ENCODE data around the gene GARIN5A. TPM values are rescaled to one million over a fixed set of nuclear protein-coding genes. Genes with fewer than 3 reads are reported as not detected.
A peak's percentile ranks its signal among the peaks of the same experiment; 100 is the strongest.

The GARIN5A gene
- total and polyA plus RNA-seq, 2 of the 8 experiments (the other 6 are each of a cell fraction or from before 2014, with no cell fraction given) = 9.1 to 18.5 TPM

DNA sequence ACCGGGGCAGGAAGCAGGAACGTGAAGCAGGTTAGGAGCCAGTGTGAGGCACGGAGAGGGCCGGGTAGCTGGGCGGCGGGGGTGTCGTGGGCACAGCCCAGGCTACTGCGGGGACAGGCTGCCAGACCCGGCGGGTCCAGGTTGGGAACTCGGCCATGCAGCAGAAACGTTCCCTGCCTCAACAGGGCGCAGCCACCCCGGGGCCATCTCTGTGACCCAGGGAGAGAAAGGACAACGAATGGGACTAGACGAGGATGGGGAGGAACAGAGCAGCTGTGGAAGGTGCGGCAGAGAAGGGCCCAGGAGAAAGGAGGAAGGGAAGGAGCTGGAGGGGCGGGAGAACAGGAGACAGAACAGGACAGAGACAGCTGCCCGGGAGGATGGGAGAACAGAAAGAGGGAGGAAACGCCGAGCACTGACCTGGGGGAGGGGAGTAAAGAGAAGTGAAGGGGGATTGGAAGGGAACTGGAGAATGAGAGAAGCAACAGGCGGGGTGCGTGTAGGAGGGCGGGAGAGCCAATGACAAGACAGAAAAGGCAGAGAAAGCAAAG, 12.9 kb upstream of the GARIN5A start:
- Histone ChIP-seq H2BK120ac (replicated peaks; ENCODE audit: low read depth, low read length) (no peak overlapping the region), H4K20me1 (replicated peaks in 1 of 2; ENCODE audit: control insufficient read depth in 1 of 2, insufficient read depth in 2 of 2, low read length in 2 of 2) (no peaks in the 10 kb centered on the region), H3K56ac (replicated peaks; ENCODE audit: insufficient read length, low read depth, low read length) (no peak overlapping the region), H3K4me2 (ENCODE audit: insufficient read depth in 1 of 2, low read depth in 2 of 2, low read length in 2 of 2) (peak overlapping the region; percentile 54 to 63), H3K14ac (ENCODE audit: insufficient read length) (no peak overlapping the region), H2AK5ac (ENCODE audit: low read depth, low read length) (no peak overlapping the region), H3K79me2 (ENCODE audit: control insufficient read depth in 1 of 2, insufficient read depth in 2 of 2, low read length in 2 of 2) (no peaks in the 10 kb centered on the region), H3K27me3 (replicated peaks in 1 of 4; ENCODE audit: control insufficient read depth in 3 of 4, extremely low read depth in 1 of 4, insufficient read depth in 3 of 4, low read length in 3 of 4) (peaks cover 10 to 65% (median 49%) of the 10 kb centered on the region in 4 experiments), H2BK15ac (ENCODE audit: low read length) (no peak overlapping the region), H3K9me3 (ENCODE audit: insufficient read depth in 2 of 2, low read depth in 1 of 2, low read length in 1 of 2) (peaks cover 20 to 23% of the 10 kb centered on the region in 2 experiments), H4K8ac (ENCODE audit: extremely low read depth, insufficient read depth, low read length) (no peak overlapping the region; the same call in 1 of the 2 replicates), H3K27ac (ENCODE audit: low read depth, low read length) (no peak overlapping the region), H2BK5ac (ENCODE audit: low read depth, low read length) (no peak overlapping the region), H3K23ac (ENCODE audit: insufficient read length) (no peak overlapping the region), H3K23me2 (ENCODE audit: low read depth, low read length) (peaks cover 3% of the 10 kb centered on the region; the same call in 1 of the 2 replicates), H3K4me1 (replicated peaks in 1 of 4; ENCODE audit: control insufficient read depth in 3 of 4, insufficient read depth in 4 of 4, low read length in 3 of 4) (peaks cover 0 to 17% (median 9%) of the 10 kb centered on the region in 4 experiments; a peak in 5 of 7 replicates), H4K91ac (replicated peaks; ENCODE audit: insufficient read length, low read length) (no peak overlapping the region), H3K36me3 (ENCODE audit: control insufficient read depth in 2 of 4, insufficient read depth in 4 of 4, low read length in 3 of 4) (0 out of 8 replicates have a peak, but pooled peaks cover 0 to 3% (median 0%) of the 10 kb centered on the region in 4 experiments), H3K18ac (ENCODE audit: extremely low read depth, low read length) (no peak overlapping the region), H2BK20ac (ENCODE audit: low read length) (no peak overlapping the region), H3K79me1 (ENCODE audit: low read depth, low read length) (no peaks in the 10 kb centered on the region), H3K9ac (replicated peaks in 1 of 4; ENCODE audit: extremely low read depth in 1 of 4, low read depth in 3 of 4, low read length in 3 of 4) (no peak overlapping the region), H3K4ac (replicated peaks; ENCODE audit: insufficient read length, low read depth, low read length) (no peak overlapping the region), H2BK12ac (ENCODE audit: low read depth, low read length) (no peak overlapping the region), H2AFZ (ENCODE audit: low read length) (no peak overlapping the region), H3K4me3 (ENCODE audit: extremely low read depth in 1 of 4, insufficient read depth in 2 of 4, low read depth in 3 of 4, low read length in 4 of 4) (peak overlapping the region in 1 of 4 experiments; percentile 41; a peak in 3 of 8 replicates), H4K5ac (ENCODE audit: insufficient read length, low read depth, low read length) (no peak overlapping the region)
- POLR2A ChIA-PET (ENCODE audit: partially characterized antibody) = interaction anchor here (0.7 to 2.7 kb wide), 9 partner anchors 11 to 314 kb away, joined by 3 to 12 read pairs (median 4); partner anchors contain the start of genes EMC10, GARIN5A and JOSD2
- DNase-seq (ENCODE audit: low read depth in 1 of 2, low spot score in 2 of 2) = peak in 1 of 2 experiments; percentile 60
- TF ChIP-seq HDAC2 (IDR thresholded peaks at IDR 0.05; ENCODE audit: borderline replicate concordance in 1 of 2, low read depth in 2 of 2, low read length in 2 of 2) (no peak), BACH1 (IDR thresholded peaks at IDR 0.05; ENCODE audit: low read length) (no peak), SRF (IDR thresholded peaks at IDR 0.05; ENCODE audit: low read depth, low read length) (no peak)
- no peak for FAIRE-seq
- CTCF ChIA-PET (ENCODE audit: partially characterized antibody) = interaction anchor here (1.0 to 2.4 kb wide), 5 partner anchors 10 to 67 kb away, joined by 3 to 13 read pairs (median 3); no protein-coding TSS in a partner anchor
- WGBS, 2 experiments (ENCODE audit: extremely low coverage in 1 of 2, insufficient coverage in 1 of 2, insufficient read length in 1 of 2, insufficient replicate concordance in 2 of 2, low coverage in 1 of 2, low lambda C conversion rate in 2 of 2, missing lambda C conversion rate in 1 of 2) = 41% methylated on average over 18 of the region's 24 CpGs; no CpG with 5 or more reads in 1 of the 2 experiments
